ENCODE results near the gene MAPKBP1. TPM values are rescaled to one million over a fixed set of nuclear protein-coding genes. Genes with fewer than 3 reads are reported as not detected.
A peak's percentile ranks its signal among the peaks of the same experiment; 100 is the strongest.

The MAPKBP1 gene
- total RNA-seq, 4 donors from 2014 or later = 18.2 to 54.6 (median 42.9) TPM

DNA sequence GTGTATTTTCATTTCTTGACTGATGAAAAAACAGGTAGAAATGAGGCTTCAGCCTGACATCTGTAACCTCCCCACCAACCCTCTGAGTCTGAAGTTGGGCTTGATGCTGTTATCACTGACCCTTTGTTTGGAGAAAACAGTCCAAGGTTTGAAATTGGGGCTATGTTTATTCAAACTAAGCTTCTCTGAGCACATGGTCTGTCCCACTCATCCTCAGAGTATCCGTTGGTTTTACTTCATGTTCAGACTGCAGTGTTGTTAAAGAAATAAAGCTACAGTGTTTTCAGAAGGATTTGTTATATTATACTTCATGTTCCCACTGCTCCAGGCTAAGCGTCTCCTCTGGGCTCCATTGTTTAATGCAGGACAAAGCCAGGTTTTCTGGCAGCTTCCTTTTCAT, 6.0 kb downstream of the MAPKBP1 start:
- TF ChIP-seq POLR2A (IDR thresholded peaks at IDR 0.05; ENCODE audit: low read depth) (no peak), POLR2AphosphoS5 (IDR thresholded peaks at IDR 0.05) (no peak), EP300 (IDR thresholded peaks at IDR 0.05) (no peak)
- TF ChIP-seq, protein P1, sequence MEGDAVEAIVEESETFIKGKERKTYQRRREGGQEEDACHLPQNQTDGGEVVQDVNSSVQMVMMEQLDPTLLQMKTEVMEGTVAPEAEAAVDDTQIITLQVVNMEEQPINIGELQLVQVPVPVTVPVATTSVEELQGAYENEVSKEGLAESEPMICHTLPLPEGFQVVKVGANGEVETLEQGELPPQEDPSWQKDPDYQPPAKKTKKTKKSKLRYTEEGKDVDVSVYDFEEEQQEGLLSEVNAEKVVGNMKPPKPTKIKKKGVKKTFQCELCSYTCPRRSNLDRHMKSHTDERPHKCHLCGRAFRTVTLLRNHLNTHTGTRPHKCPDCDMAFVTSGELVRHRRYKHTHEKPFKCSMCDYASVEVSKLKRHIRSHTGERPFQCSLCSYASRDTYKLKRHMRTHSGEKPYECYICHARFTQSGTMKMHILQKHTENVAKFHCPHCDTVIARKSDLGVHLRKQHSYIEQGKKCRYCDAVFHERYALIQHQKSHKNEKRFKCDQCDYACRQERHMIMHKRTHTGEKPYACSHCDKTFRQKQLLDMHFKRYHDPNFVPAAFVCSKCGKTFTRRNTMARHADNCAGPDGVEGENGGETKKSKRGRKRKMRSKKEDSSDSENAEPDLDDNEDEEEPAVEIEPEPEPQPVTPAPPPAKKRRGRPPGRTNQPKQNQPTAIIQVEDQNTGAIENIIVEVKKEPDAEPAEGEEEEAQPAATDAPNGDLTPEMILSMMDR (IDR thresholded peaks at IDR 0.05) = no peak
- no peaks in the 10 kb centered on the region for H3K27me3 ChIP-seq
- peaks cover 0 to 3% (median 0%) of the 10 kb centered on the region in 4 donors for H3K36me3 ChIP-seq
- peaks cover 41 to 73% (median 65%) of the 10 kb centered on the region in 4 donors for H3K4me1 ChIP-seq
- DNase-seq (ENCODE audit: extremely low spot score) = peak; percentile 75
- peak overlapping the region; percentile 54 to 95 (median 82) for H3K27ac ChIP-seq (replicated peaks in 1 of 4)
- H3K9me3 ChIP-seq = no peaks in the 10 kb centered on the region
- 26% methylated on average over 2 of the region's 2 CpGs for WGBS
- H3K4me3 ChIP-seq = no peak overlapping the region
- intact Hi-C loops (cut with DNase I) = no loop called here

DNA sequence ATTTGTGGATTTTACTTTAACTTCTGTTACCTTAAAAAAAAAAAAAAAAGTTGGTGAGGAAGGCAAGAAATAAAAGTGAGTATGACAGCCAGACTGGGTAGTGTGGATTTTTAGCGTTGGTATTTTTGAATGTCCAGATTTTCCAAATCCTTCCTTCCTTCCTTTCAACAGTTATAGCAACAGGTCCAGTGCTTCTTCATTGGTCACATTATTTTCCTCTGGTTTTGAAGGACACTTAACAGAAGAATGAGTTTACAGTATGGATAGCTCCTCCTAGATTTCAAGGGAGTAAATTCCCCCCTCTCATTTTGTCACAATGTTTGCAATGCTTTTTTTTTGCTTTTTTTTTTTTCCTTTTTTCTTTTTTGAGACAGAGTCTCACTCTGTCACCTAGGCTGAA, 6.4 kb downstream of the MAPKBP1 start:
- Histone ChIP-seq H3K36me3 (peaks cover 0 to 3% (median 0%) of the 10 kb centered on the region in 4 donors), H3K9me3 (no peaks in the 10 kb centered on the region), H3K27ac (replicated peaks in 1 of 4) (peak overlapping the region; percentile 54 to 95 (median 82)), H3K27me3 (no peaks in the 10 kb centered on the region), H3K4me1 (peaks cover 37 to 69% (median 60%) of the 10 kb centered on the region in 4 donors), H3K4me3 (no peak overlapping the region)
- intact Hi-C loops (cut with DNase I) = no loop called here
- TF ChIP-seq, protein P1 (IDR thresholded peaks at IDR 0.05) = no peak
- no peak for TF ChIP-seq POLR2AphosphoS5 (IDR thresholded peaks at IDR 0.05)
- no peak for TF ChIP-seq POLR2A (IDR thresholded peaks at IDR 0.05; ENCODE audit: low read depth)
- TF ChIP-seq EP300 (IDR thresholded peaks at IDR 0.05) = no peak
- WGBS = 39% methylated on average over 1 of the region's 1 CpG
- DNase-seq (ENCODE audit: extremely low spot score) = no peak

DNA sequence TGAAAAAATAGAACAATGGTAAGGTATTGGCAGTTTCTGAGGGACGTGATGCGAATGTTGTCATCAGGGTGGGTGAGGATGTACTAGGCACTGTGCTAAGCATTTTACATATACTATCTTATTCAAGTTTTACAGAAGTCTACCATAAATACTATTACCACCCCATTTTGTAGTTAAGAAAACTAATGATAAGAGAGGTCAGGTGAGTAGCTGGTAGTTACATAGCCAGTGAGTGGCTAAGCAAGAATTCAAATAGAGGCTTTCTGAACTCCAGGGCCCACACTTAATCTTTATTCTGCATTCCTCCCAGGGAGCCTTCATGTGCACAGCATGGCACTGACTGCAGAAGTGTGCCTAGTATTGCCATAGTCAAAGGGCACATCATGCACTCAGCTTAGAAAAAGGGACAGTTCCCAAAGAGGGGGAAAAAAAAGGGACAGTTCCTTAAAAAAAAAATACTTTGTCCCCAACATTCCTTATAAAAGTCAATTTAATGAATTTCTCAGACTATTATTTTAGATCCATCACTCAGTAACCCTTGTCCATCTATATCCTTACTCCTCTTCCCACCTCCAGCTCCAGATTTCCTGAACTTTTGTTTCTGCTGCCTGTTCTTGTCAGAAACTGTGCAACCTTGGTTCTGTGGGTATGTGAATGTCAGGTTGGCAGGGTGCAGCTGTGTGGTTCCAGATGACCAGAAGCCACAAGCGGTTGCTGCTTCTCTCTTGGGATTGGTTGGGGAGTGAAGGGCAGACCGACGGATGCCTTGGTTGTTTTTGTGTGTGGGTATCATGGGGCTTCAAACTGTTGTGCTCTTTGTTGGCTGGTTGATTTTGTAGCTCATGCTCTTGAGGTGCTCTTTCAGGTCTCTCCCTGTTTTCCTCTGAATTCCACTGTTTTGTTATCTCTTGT, 8.3 kb downstream of the MAPKBP1 start:
- DNase-seq (ENCODE audit: extremely low spot score) = no peak
- TF ChIP-seq, protein P1 (IDR thresholded peaks at IDR 0.05) = no peak
- TF ChIP-seq POLR2AphosphoS5 (IDR thresholded peaks at IDR 0.05) (no peak), POLR2A (IDR thresholded peaks at IDR 0.05; ENCODE audit: low read depth) (no peak), EP300 (IDR thresholded peaks at IDR 0.05) (no peak)
- H3K4me1 ChIP-seq = peaks cover 21 to 54% (median 41%) of the 10 kb centered on the region in 4 donors
- no peak overlapping the region for H3K27ac ChIP-seq (replicated peaks in 1 of 4)
- WGBS = over 99% methylated on average over 5 of the region's 5 CpGs
- no peaks in the 10 kb centered on the region for H3K27me3 ChIP-seq
- peaks cover 0 to 3% (median 0%) of the 10 kb centered on the region in 4 donors for H3K36me3 ChIP-seq
- no peak overlapping the region for H3K4me3 ChIP-seq
- no peaks in the 10 kb centered on the region for H3K9me3 ChIP-seq
- intact Hi-C loops (cut with DNase I) = no loop called here

- Histone ChIP-seq H3K36me3 (peaks cover 0 to 3% (median 0%) of the 10 kb centered on the region in 4 donors), H3K9me3 (no peaks in the 10 kb centered on the region), H3K4me1 (peaks cover 21 to 54% (median 41%) of the 10 kb centered on the region in 4 donors), H3K27me3 (no peaks in the 10 kb centered on the region), H3K4me3 (no peak overlapping the region), H3K27ac (replicated peaks in 1 of 4) (no peak overlapping the region)
- intact Hi-C loops (cut with DNase I) = no loop called here
- TF ChIP-seq POLR2AphosphoS5 (IDR thresholded peaks at IDR 0.05) (no peak), POLR2A (IDR thresholded peaks at IDR 0.05; ENCODE audit: low read depth) (no peak), EP300 (IDR thresholded peaks at IDR 0.05) (no peak)
- TF ChIP-seq, protein P1 (IDR thresholded peaks at IDR 0.05) = no peak
- no peak for DNase-seq (ENCODE audit: extremely low spot score)
- 83% methylated on average over 1 of the region's 1 CpG for WGBS
These were observed 9.0 kb downstream of the MAPKBP1 start for GRCh38 chr15:41783296-41783695.

Data from esophagus muscularis mucosa (tissue), 4 donors.